ENCODE measurements around the gene TMEM131L.

Gene TMEM131L

GRCh38 chr4:153594210-153594609 lies 128.1 kb downstream of the TMEM131L start:
- TF ChIP-seq CTCF (IDR thresholded peaks at IDR 0.05; ENCODE audit: low read length) (no peak), EZH2 (IDR thresholded peaks at IDR 0.05; ENCODE audit: borderline replicate concordance, low read length) (no peak)
- H3K9me2 ChIP-seq (ENCODE audit: low read depth, low read length) = no peaks in the 10 kb centered on the region
- no peak overlapping the region for H2AFZ ChIP-seq (ENCODE audit: low read length)
- H3K9ac ChIP-seq (ENCODE audit: low read length) = no peak overlapping the region
- no peak overlapping the region for H3K4me3 ChIP-seq (ENCODE audit: low read depth, low read length, poor library complexity, severe bottlenecking)
- H3K4me1 ChIP-seq (ENCODE audit: insufficient read depth, low read length, severe bottlenecking) = no peaks in the 10 kb centered on the region
- H4K20me1 ChIP-seq (ENCODE audit: insufficient read depth, low read length) = no peaks in the 10 kb centered on the region
- H3F3A ChIP-seq (ENCODE audit: insufficient read depth, low read length) = 0 out of 2 replicates have a peak, but pooled peaks cover 2% of the 10 kb centered on the region
- H3K27me3 ChIP-seq (ENCODE audit: insufficient read depth, low read length) = no peaks in the 10 kb centered on the region
- peak overlapping the region; percentile 18 for H3K27ac ChIP-seq (ENCODE audit: low read depth, low read length, poor library complexity, severe bottlenecking)
- no peaks in the 10 kb centered on the region for H3K9me3 ChIP-seq (ENCODE audit: low read length)
- H3K79me2 ChIP-seq (ENCODE audit: insufficient read depth, low read length) = no peaks in the 10 kb centered on the region
- no peak overlapping the region for H3K4me2 ChIP-seq (ENCODE audit: low read length)
- peaks cover 96% of the 10 kb centered on the region for H3K36me3 ChIP-seq (ENCODE audit: insufficient read depth, low read length)

- H3K27ac ChIP-seq (ENCODE audit: low read depth, low read length, poor library complexity, severe bottlenecking) = no peak overlapping the region
- no peaks in the 10 kb centered on the region for H3K79me2 ChIP-seq (ENCODE audit: insufficient read depth, low read length)
- no peak overlapping the region for H3K9ac ChIP-seq (ENCODE audit: low read length)
- H3F3A ChIP-seq (ENCODE audit: insufficient read depth, low read length) = 0 out of 2 replicates have a peak, but pooled peaks cover 5% of the 10 kb centered on the region
- no peak for TF ChIP-seq EZH2 (IDR thresholded peaks at IDR 0.05; ENCODE audit: borderline replicate concordance, low read length)
- no peak for TF ChIP-seq CTCF (IDR thresholded peaks at IDR 0.05; ENCODE audit: low read length)
- H3K4me3 ChIP-seq (ENCODE audit: low read depth, low read length, poor library complexity, severe bottlenecking) = no peak overlapping the region
- no peaks in the 10 kb centered on the region for H4K20me1 ChIP-seq (ENCODE audit: insufficient read depth, low read length)
- no peaks in the 10 kb centered on the region for H3K9me2 ChIP-seq (ENCODE audit: low read depth, low read length)
- no peaks in the 10 kb centered on the region for H3K27me3 ChIP-seq (ENCODE audit: insufficient read depth, low read length)
- H3K4me2 ChIP-seq (ENCODE audit: low read length) = no peak overlapping the region
- H3K4me1 ChIP-seq (ENCODE audit: insufficient read depth, low read length, severe bottlenecking) = no peaks in the 10 kb centered on the region
- H3K9me3 ChIP-seq (ENCODE audit: low read length) = no peaks in the 10 kb centered on the region
- H2AFZ ChIP-seq (ENCODE audit: low read length) = no peak overlapping the region
- H3K36me3 ChIP-seq (ENCODE audit: insufficient read depth, low read length) = peaks cover 98% of the 10 kb centered on the region
Observed at GRCh38 chr4:153595894-153596601, 129.9 kb downstream of the TMEM131L start.

- Histone ChIP-seq H3K4me3 (ENCODE audit: low read depth, low read length, poor library complexity, severe bottlenecking) (no peak overlapping the region), H3K9me2 (ENCODE audit: low read depth, low read length) (no peaks in the 10 kb centered on the region), H3K27ac (ENCODE audit: low read depth, low read length, poor library complexity, severe bottlenecking) (no peak overlapping the region), H4K20me1 (ENCODE audit: insufficient read depth, low read length) (no peaks in the 10 kb centered on the region), H2AFZ (ENCODE audit: low read length) (no peak overlapping the region), H3K79me2 (ENCODE audit: insufficient read depth, low read length) (0 out of 2 replicates have a peak, but pooled peaks cover 5% of the 10 kb centered on the region), H3K27me3 (ENCODE audit: insufficient read depth, low read length) (no peaks in the 10 kb centered on the region), H3K36me3 (ENCODE audit: insufficient read depth, low read length) (peaks cover 99% of the 10 kb centered on the region), H3K9ac (ENCODE audit: low read length) (no peak overlapping the region), H3K4me2 (ENCODE audit: low read length) (no peak overlapping the region), H3K9me3 (ENCODE audit: low read length) (no peaks in the 10 kb centered on the region), H3K4me1 (ENCODE audit: insufficient read depth, low read length, severe bottlenecking) (no peaks in the 10 kb centered on the region), H3F3A (ENCODE audit: insufficient read depth, low read length) (0 out of 2 replicates have a peak, but pooled peaks cover 9% of the 10 kb centered on the region)
- TF ChIP-seq CTCF (IDR thresholded peaks at IDR 0.05; ENCODE audit: low read length) (no peak), EZH2 (IDR thresholded peaks at IDR 0.05; ENCODE audit: borderline replicate concordance, low read length) (no peak)
Observed at GRCh38 chr4:153602758-153603157, 136.6 kb downstream of the TMEM131L start.

Measured in OCI-LY1 (cell line).